HS-5 (cell line): Measurements from ENCODE around the gene HTRA2.

ENCODE experiments used
- DNase-seq: peaks from one replicate; pipeline ENCODE4 v3.0.0-alpha.2; 2012; ENCODE audit warnings: low read depth

The HTRA2 gene

GRCh38 chr2:74515981-74516633 lies 13.6 kb upstream of the HTRA2 start:
- DNase-seq = no peak

- DNase-seq = no peak
Observed at GRCh38 chr2:74516650-74517049, 13.1 kb upstream of the HTRA2 start.

GRCh38 chr2:74522516-74522915 lies 7.2 kb upstream of the HTRA2 start:
- DNase-seq = no peak

GRCh38 chr2:74524005-74524404 lies 5.7 kb upstream of the HTRA2 start:
- no peak for DNase-seq

- no peak for DNase-seq
Observed at GRCh38 chr2:74524955-74525716, 4.6 kb upstream of the HTRA2 start.

- no peak for DNase-seq
Observed at GRCh38 chr2:74525717-74526648, 3.8 kb upstream of the HTRA2 start, which contains the start of gene DQX1. TSS of gene DQX1 (minus strand) at chr2:74526231. CDS start at chr2:74525729, 502 bp downstream.

- DNase-seq = no peak
Observed at GRCh38 chr2:74526649-74527230, 3.0 kb upstream of the HTRA2 start.

- no peak for DNase-seq
Observed at GRCh38 chr2:74527741-74528140, 2.0 kb upstream of the HTRA2 start.

GRCh38 chr2:74528600-74529356 lies 955 bp upstream of the HTRA2 start:
- DNase-seq = no peak

- no peak for DNase-seq
Observed at GRCh38 chr2:74530239-74531187, 780 bp downstream of the HTRA2 start.

GRCh38 chr2:74531666-74532065 lies 1.9 kb downstream of the HTRA2 start:
- no peak for DNase-seq

- no peak for DNase-seq
Observed at GRCh38 chr2:74532222-74532621, 2.5 kb downstream of the HTRA2 start.

GRCh38 chr2:74533464-74533863 lies 3.7 kb downstream of the HTRA2 start:
- DNase-seq = no peak

GRCh38 chr2:74534411-74534810 lies 4.7 kb downstream of the HTRA2 start:
- no peak for DNase-seq

- DNase-seq = no peak
Observed at GRCh38 chr2:74535440-74535965, 5.8 kb downstream of the HTRA2 start.

- DNase-seq = no peak
Observed at GRCh38 chr2:74536166-74536950, 6.6 kb downstream of the HTRA2 start.

- no peak for DNase-seq
Observed at GRCh38 chr2:74537140-74537539, 7.4 kb downstream of the HTRA2 start.

- no peak for DNase-seq
Observed at GRCh38 chr2:74538881-74539339, 9.2 kb downstream of the HTRA2 start.

GRCh38 chr2:74540291-74540690 lies 10.6 kb downstream of the HTRA2 start:
- DNase-seq = no peak
